K562 (cell line): ENCODE data around the gene PRKAR1B. TPM values are rescaled to one million over a fixed set of nuclear protein-coding genes. Genes with fewer than 3 reads are reported as not detected.
A peak's percentile ranks its signal among the peaks of the same experiment; 100 is the strongest.

Experiments
- ATAC-seq: fragments of 200-7000 bp; cut with Tn5 transposase; 3 replicates; pipeline ENCODE4 v1.9.1; 2020; ENCODE audit warnings: moderate library complexity
- BruUV-seq: library from RNA; stranded (reverse); fragments of 400-500 nt; replicated peaks from 2 replicates; lab custom pipeline; 2021; lab: Mats Ljungman, UMichigan
- CTCF ChIA-PET: fragments of 300-600 bp; formaldehyde crosslinking; extraction: SDS; loops from one replicate; lab custom pipeline; 2021; ENCODE audit warnings: low intra/inter-chr PET ratio; lab: Yijun Ruan, JAX
- POLR2A ChIA-PET: fragments of 300-600, 350-650 bp; sonication (Branson Sonifier 250); formaldehyde crosslinking; extraction: SDS; loops from one replicate; lab custom pipeline; 2021; ENCODE audit warnings: antibody characterized with exemption, inconsistent platforms; lab: Yijun Ruan, JAX
- DNase-seq, 4 experiments: peaks; one replicate each; pipeline versions ENCODE4 v3.0.0 to v3.0.0-alpha.2; 2011 to 2018; ENCODE audit warnings: low spot score in 3 of 4, mixed read lengths in 3 of 4; ENCODE audit errors: extremely low read depth in 1 of 4
- FAIRE-seq: peaks from 2 replicates; lab custom pipeline; 2011; peaks lifted over from hg19 to GRCh38; lab: Jason Lieb, UNC
- H2AFZ ChIP-seq: 2 replicates; pipeline ENCODE4 v1.6.0; 2011; ENCODE audit warnings: low read depth, low read length, control low read depth, inconsistent platforms
- H3K27ac ChIP-seq: fragments of 200-600 bp; 3 replicates; pipeline ENCODE4 v1.8.0; 2011; ENCODE audit warnings: low read depth, mild to moderate bottlenecking, control low read depth, inconsistent platforms, low read length, moderate library complexity, mixed read lengths; ENCODE audit errors: extremely low read depth
- H3K27me3 ChIP-seq, 2 experiments: fragments of 300-600 bp in 1 of 2; 2 replicates in 1 of 2; 3 replicates in 1 of 2; pipeline versions ENCODE4 v1.6.0 to v1.8.0; 2011; ENCODE audit warnings: inconsistent platforms in 2 of 2, low read length in 2 of 2, mild to moderate bottlenecking in 1 of 2, mixed read lengths in 1 of 2, moderate library complexity in 1 of 2; ENCODE audit not compliant: control insufficient read depth in 2 of 2, insufficient read depth in 2 of 2
- H3K36me3 ChIP-seq: fragments of 300-600 bp; 3 replicates; pipeline ENCODE4 v1.8.0; 2011; ENCODE audit warnings: mild to moderate bottlenecking, low read length, inconsistent platforms; ENCODE audit not compliant: control insufficient read depth, insufficient read depth
- H3K4me1 ChIP-seq, 2 experiments: fragments of 200-600 bp in 1 of 2; replicated peaks in 1 of 2; 2 replicates in 1 of 2; 3 replicates in 1 of 2; pipeline versions ENCODE4 v1.5.1 to v1.8.0; 2011; ENCODE audit warnings: inconsistent platforms in 2 of 2, low read length in 2 of 2, mild to moderate bottlenecking in 1 of 2, mixed read lengths in 1 of 2, moderate library complexity in 1 of 2; ENCODE audit not compliant: control insufficient read depth in 2 of 2, insufficient read depth in 2 of 2
- H3K4me2 ChIP-seq: 2 replicates; pipeline ENCODE4 v1.6.1; 2011; ENCODE audit warnings: low read length, control low read depth, inconsistent platforms, mixed read lengths; ENCODE audit not compliant: insufficient read depth
- H3K4me3 ChIP-seq: fragments of 200-600 bp; sonication (generic), shearing (Covaris generic); 2 replicates; pipeline ENCODE4 v1.5.1; 2016; ENCODE audit warnings: control low read depth, inconsistent platforms
- H3K79me2 ChIP-seq: fragments of 200-600 bp; 3 replicates; pipeline ENCODE4 v1.8.0; 2011; ENCODE audit warnings: low read length, inconsistent platforms; ENCODE audit not compliant: control insufficient read depth, insufficient read depth
- H3K9ac ChIP-seq, 2 experiments: 2 replicates each; pipeline versions ENCODE4 v1.6.0 to v1.6.1; 2011; ENCODE audit warnings: low read depth in 2 of 2, low read length in 2 of 2, control low read depth in 1 of 2, inconsistent platforms in 1 of 2, mild to moderate bottlenecking in 1 of 2, mixed read lengths in 1 of 2; ENCODE audit not compliant: insufficient read depth in 1 of 2
- H3K9me1 ChIP-seq: one replicate; pipeline ENCODE4 v1.6.0; 2011; ENCODE audit warnings: inconsistent platforms, mild to moderate bottlenecking, low read length, moderate library complexity; ENCODE audit not compliant: control insufficient read depth, insufficient read depth
- H3K9me3 ChIP-seq: replicated peaks from 2 replicates; pipeline ENCODE4 v1.5.1; 2011; ENCODE audit warnings: low read depth, low read length, inconsistent platforms; ENCODE audit not compliant: control insufficient read depth, insufficient read depth
- H4K20me1 ChIP-seq: replicated peaks from 2 replicates; pipeline ENCODE4 v1.6.1; 2011; ENCODE audit warnings: low read length, inconsistent platforms, mixed read lengths; ENCODE audit not compliant: control insufficient read depth, insufficient read depth
- E2F6 ChIP-seq, 2 experiments: IDR thresholded peaks; 2 replicates each; pipeline ENCODE4 v1.6.1; 2011; ENCODE audit warnings: borderline replicate concordance in 1 of 2, control low read depth in 1 of 2, low read depth in 1 of 2, low read length in 1 of 2, mild to moderate bottlenecking in 1 of 2, mixed read lengths in 1 of 2, moderate library complexity in 1 of 2; ENCODE audit not compliant: insufficient read depth in 1 of 2, insufficient read length in 1 of 2, poor library complexity in 1 of 2, severe bottlenecking in 1 of 2; ENCODE audit errors: extremely low read depth in 1 of 2
- SRSF3 ChIP-seq: fragments of 200-400 bp; formaldehyde crosslinking; IDR thresholded peaks from 2 replicates; pipeline ENCODE4 v1.6.1; 2016; ENCODE audit warnings: mild to moderate bottlenecking, low read length, moderate library complexity; ENCODE audit not compliant: insufficient read depth
- ZNF146 ChIP-seq: IDR thresholded peaks from one replicate; pipeline ENCODE4 v1.6.1; 2018; ENCODE audit warnings: missing compliant biosample characterization; ENCODE audit not compliant: unreplicated experiment
- ZNF239 ChIP-seq: fragments of 250-450 bp; sonication (Bioruptor Pico); IDR thresholded peaks from 2 replicates; pipeline ENCODE4 v1.4.0; 2020; ENCODE audit warnings: mild to moderate bottlenecking
- WGBS: fragments of 100-300 bp; shearing (Covaris generic); methylation state at CpG from one replicate; pipeline ENCODE4 v1.1.6; 2016; ENCODE audit warnings: low coverage, mixed read lengths; ENCODE audit not compliant: insufficient coverage; ENCODE audit errors: missing lambda C conversion rate; 5-methylcytosine and 5-hydroxymethylcytosine counted together
- in situ Hi-C: fragments of 300-500 bp; cut with MboI; formaldehyde crosslinking; loops from 4 replicates; pipeline ENCODE4 v1.15.0; 2018; ENCODE audit warnings: inconsistent platforms, mixed read lengths
- intact Hi-C: fragments of 100-400 bp; cut with micrococcal nuclease; formaldehyde crosslinking; loops from 2 replicates; pipeline ENCODE4 v1.14.2; 2022
- polyA plus RNA-seq, 8 experiments: library from polyadenylated mRNA; depleted of rRNA in 4 of 8; stranded (reverse) in 5 of 8; unstranded in 3 of 8; fragments of >200 nt; fragmentation: Nextera tagmentation in 2 of 8; fragmentation: Illumina TruSeq in 1 of 8; extraction: Ambion mirVana in 2 of 8; extraction: Trizol in 1 of 8; gene quantifications; 2 replicates each; pipeline versions ENCODE4 v1.2.1 to v1.2.3, GENCODE V29; 2011 to 2014; ENCODE audit warnings: inconsistent platforms in 1 of 8, missing spikeins in 1 of 8
- total RNA-seq, 7 experiments: library from RNA; depleted of rRNA in 6 of 7; stranded (reverse); fragments of >200 nt in 6 of 7; fragmentation: Illumina TruSeq in 2 of 7; extraction: Trizol in 2 of 7; gene quantifications; 2 replicates each; pipeline versions ENCODE4 v1.2.1 to v1.2.3, GENCODE V29; 2011 to 2021; ENCODE audit warnings: low replicate concordance in 1 of 7

PRKAR1B gene
- total and polyA plus RNA-seq, 9 of the 15 experiments (the other 6 are each of a cell fraction or from before 2014, with no cell fraction given): 0.99 to 30.5 (median 12.7) TPM

- TF ChIP-seq E2F6 (IDR thresholded peaks at IDR 0.05; ENCODE audit: borderline replicate concordance in 1 of 2, extremely low read depth in 1 of 2, insufficient read depth in 1 of 2, insufficient read length in 1 of 2, low read depth in 1 of 2, low read length in 1 of 2, poor library complexity in 1 of 2, severe bottlenecking in 1 of 2): no peak
These were observed 27.5 kb downstream of the PRKAR1B start (continued) for GRCh38 chr7:699476-700170.

GRCh38 chr7:698515-699475 lies 28.3 kb downstream of the PRKAR1B start:
- Histone ChIP-seq H3K9ac (peak overlapping the region; percentile 46 to 75), H2AFZ (peak overlapping the region; percentile 87)
- TF ChIP-seq ZNF146 (CRISPR knock-in tag) (no peak), ZNF239 (no peak), SRSF3 (no peak)

More at GRCh38 chr7:698515-699475, 28.3 kb downstream of the PRKAR1B start:
- Histone ChIP-seq H3K4me3 (no peak overlapping the region), H4K20me1 (no peaks in the 10 kb centered on the region), H3K36me3 (peaks cover 15% of the 10 kb centered on the region; the same call in 2 of the 3 replicates), H3K79me2 (no peaks in the 10 kb centered on the region), H3K4me1 (peaks cover 9 to 20% of the 10 kb centered on the region in 2 experiments), H3K4me2 (peak overlapping the region; percentile 72), H3K9me3 (peaks cover 4% of the 10 kb centered on the region), H3K9me1 (no peaks in the 10 kb centered on the region), H3K27ac (peak overlapping the region; percentile 67), H3K27me3 (no peaks in the 10 kb centered on the region)
- DNase-seq (peak in 3 of 4 experiments; percentile 25 to 65 (median 48)), ATAC-seq (peak; percentile 73), FAIRE-seq (peak; percentile 46)
- in situ Hi-C loops (no loop called here), intact Hi-C loops (no loop called here)
- POLR2A ChIA-PET: interaction anchor here (1.0 to 1.2 kb wide), 2 partner anchors 9 to 19 kb away, joined by 4 read pairs; no protein-coding TSS in a partner anchor
- WGBS: 64% methylated on average over 22 of the region's 23 CpGs
- no TSS peak for BruUV-seq
- CTCF ChIA-PET: interaction anchor here (0.6 kb wide), 1 partner anchor 81 kb away, joined by 3 read pairs; no protein-coding TSS in a partner anchor
